Measurements from ENCODE around the gene CCDC40. TPM values are rescaled to one million over a fixed set of nuclear protein-coding genes. Genes with fewer than 3 reads are reported as not detected.
"Not testable (repeated sequence)": the region's sequence is repeated elsewhere in the genome, so short reads cannot be mapped to it uniquely, and the experiment has no call there.

CCDC40 gene
- total RNA-seq, 1 experiment from 2014 or later = 14.2 TPM

GRCh38 chr17:80043963-80044362 lies 7.5 kb downstream of the CCDC40 start:
- Histone ChIP-seq H2AFZ (no peak overlapping the region), H3K4me3 (no peak overlapping the region), H3K9me2 (ENCODE audit: insufficient read depth) (no peaks in the 10 kb centered on the region), H3K9me3 (ENCODE audit: insufficient read depth, low read depth) (no peaks in the 10 kb centered on the region), H3K36me3 (ENCODE audit: low read depth) (no peaks in the 10 kb centered on the region), H3K79me2 (ENCODE audit: low read depth) (no peaks in the 10 kb centered on the region), H3F3A (ENCODE audit: insufficient read depth, low read depth) (no peaks in the 10 kb centered on the region), H3K27ac (no peak overlapping the region), H3K27me3 (ENCODE audit: insufficient read depth, low read depth) (no peaks in the 10 kb centered on the region), H3K4me2 (no peak overlapping the region), H3K4me1 (replicated peaks; ENCODE audit: insufficient read depth) (no peaks in the 10 kb centered on the region), H4K20me1 (ENCODE audit: insufficient read depth) (no peaks in the 10 kb centered on the region)
- POLR2A ChIA-PET (ENCODE audit: unreplicated experiment) = no interaction called here
- no peak for DNase-seq
- intact Hi-C loops (cut with micrococcal nuclease; ENCODE audit: unreplicated experiment) = no loop called here
- no TSS peak for BruUV-seq (replicated peaks)
- CTCF ChIA-PET = no interaction called here
- TF ChIP-seq, protein P1, sequence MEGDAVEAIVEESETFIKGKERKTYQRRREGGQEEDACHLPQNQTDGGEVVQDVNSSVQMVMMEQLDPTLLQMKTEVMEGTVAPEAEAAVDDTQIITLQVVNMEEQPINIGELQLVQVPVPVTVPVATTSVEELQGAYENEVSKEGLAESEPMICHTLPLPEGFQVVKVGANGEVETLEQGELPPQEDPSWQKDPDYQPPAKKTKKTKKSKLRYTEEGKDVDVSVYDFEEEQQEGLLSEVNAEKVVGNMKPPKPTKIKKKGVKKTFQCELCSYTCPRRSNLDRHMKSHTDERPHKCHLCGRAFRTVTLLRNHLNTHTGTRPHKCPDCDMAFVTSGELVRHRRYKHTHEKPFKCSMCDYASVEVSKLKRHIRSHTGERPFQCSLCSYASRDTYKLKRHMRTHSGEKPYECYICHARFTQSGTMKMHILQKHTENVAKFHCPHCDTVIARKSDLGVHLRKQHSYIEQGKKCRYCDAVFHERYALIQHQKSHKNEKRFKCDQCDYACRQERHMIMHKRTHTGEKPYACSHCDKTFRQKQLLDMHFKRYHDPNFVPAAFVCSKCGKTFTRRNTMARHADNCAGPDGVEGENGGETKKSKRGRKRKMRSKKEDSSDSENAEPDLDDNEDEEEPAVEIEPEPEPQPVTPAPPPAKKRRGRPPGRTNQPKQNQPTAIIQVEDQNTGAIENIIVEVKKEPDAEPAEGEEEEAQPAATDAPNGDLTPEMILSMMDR (conservative IDR thresholded peaks at IDR 0.05) = no peak
- no peak for TF ChIP-seq EZH2 (IDR thresholded peaks at IDR 0.05; ENCODE audit: low read depth)

DNA sequence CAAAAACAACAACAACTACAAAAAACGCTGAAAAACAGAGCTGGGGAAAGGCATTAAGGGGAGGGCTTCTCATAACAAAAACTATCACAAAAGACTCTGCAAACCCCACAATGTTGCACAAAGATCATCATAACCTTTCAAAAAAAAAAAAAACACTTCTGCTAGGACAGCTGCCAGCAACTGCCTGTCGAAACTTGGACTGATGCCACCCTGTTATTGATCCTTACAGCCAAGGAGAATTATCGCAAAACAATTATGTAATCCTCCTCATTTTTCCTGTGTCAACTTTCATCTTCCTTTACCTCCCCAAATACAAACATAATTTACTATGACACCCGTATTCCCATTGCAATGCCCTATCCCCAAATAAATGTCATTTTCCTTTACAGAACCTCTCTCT lies 9.3 kb downstream of the CCDC40 start:
- no peaks in the 10 kb centered on the region for H3K4me1 ChIP-seq (replicated peaks; ENCODE audit: insufficient read depth)
- no peak overlapping the region for H2AFZ ChIP-seq
- H3K9me2 ChIP-seq (ENCODE audit: insufficient read depth) = no peaks in the 10 kb centered on the region
- H3K27me3 ChIP-seq (ENCODE audit: insufficient read depth, low read depth) = no peaks in the 10 kb centered on the region
- no peaks in the 10 kb centered on the region for H3K9me3 ChIP-seq (ENCODE audit: insufficient read depth, low read depth)
- H3K79me2 ChIP-seq (ENCODE audit: low read depth) = no peaks in the 10 kb centered on the region
- no peak for DNase-seq
- POLR2A ChIA-PET (ENCODE audit: unreplicated experiment) = no interaction called here
- no peaks in the 10 kb centered on the region for H3F3A ChIP-seq (ENCODE audit: insufficient read depth, low read depth)
- no TSS peak for BruUV-seq (replicated peaks)
- CTCF ChIA-PET = no interaction called here
- no peaks in the 10 kb centered on the region for H3K36me3 ChIP-seq (ENCODE audit: low read depth)
- TF ChIP-seq, protein P1 (conservative IDR thresholded peaks at IDR 0.05) = no peak
- no peak for TF ChIP-seq EZH2 (IDR thresholded peaks at IDR 0.05; ENCODE audit: low read depth)
- intact Hi-C loops (cut with micrococcal nuclease; ENCODE audit: unreplicated experiment) = no loop called here
- H3K4me3 ChIP-seq = no peak overlapping the region
- no peaks in the 10 kb centered on the region for H4K20me1 ChIP-seq (ENCODE audit: insufficient read depth)
- H3K4me2 ChIP-seq = no peak overlapping the region
- H3K27ac ChIP-seq = no peak overlapping the region

GRCh38 chr17:80046709-80047108 lies 10.3 kb downstream of the CCDC40 start:
- DNase-seq; H3K4me1 ChIP-seq (replicated peaks; ENCODE audit: insufficient read depth); CTCF ChIA-PET; H3K79me2 ChIP-seq (ENCODE audit: low read depth); H3K4me3 ChIP-seq; H3F3A ChIP-seq (ENCODE audit: insufficient read depth, low read depth); H3K9me2 ChIP-seq (ENCODE audit: insufficient read depth); H2AFZ ChIP-seq; POLR2A ChIA-PET (ENCODE audit: unreplicated experiment); BruUV-seq (replicated peaks); H3K9me3 ChIP-seq (ENCODE audit: insufficient read depth, low read depth); H3K27ac ChIP-seq; H3K36me3 ChIP-seq (ENCODE audit: low read depth); H3K4me2 ChIP-seq; intact Hi-C loops (cut with micrococcal nuclease; ENCODE audit: unreplicated experiment); H4K20me1 ChIP-seq (ENCODE audit: insufficient read depth); H3K27me3 ChIP-seq (ENCODE audit: insufficient read depth, low read depth): not testable (repeated sequence)

GRCh38 chr17:80047176-80047575 lies 10.7 kb downstream of the CCDC40 start:
- H2AFZ ChIP-seq = no peak overlapping the region
- CTCF ChIA-PET = no interaction called here
- intact Hi-C loops (cut with micrococcal nuclease; ENCODE audit: unreplicated experiment) = no loop called here
- POLR2A ChIA-PET (ENCODE audit: unreplicated experiment) = no interaction called here
- no peak for TF ChIP-seq EZH2 (IDR thresholded peaks at IDR 0.05; ENCODE audit: low read depth)
- TF ChIP-seq, protein P1 (conservative IDR thresholded peaks at IDR 0.05) = no peak
- no peak for DNase-seq
- H3K27me3 ChIP-seq (ENCODE audit: insufficient read depth, low read depth) = no peaks in the 10 kb centered on the region
- no peak overlapping the region for H3K4me3 ChIP-seq
- no peak overlapping the region for H3K27ac ChIP-seq
- H4K20me1 ChIP-seq (ENCODE audit: insufficient read depth) = no peaks in the 10 kb centered on the region
- H3K4me2 ChIP-seq = no peak overlapping the region
- no TSS peak for BruUV-seq (replicated peaks)
- H3K9me2 ChIP-seq (ENCODE audit: insufficient read depth) = no peaks in the 10 kb centered on the region
- no peaks in the 10 kb centered on the region for H3K36me3 ChIP-seq (ENCODE audit: low read depth)
- no peaks in the 10 kb centered on the region for H3K4me1 ChIP-seq (replicated peaks; ENCODE audit: insufficient read depth)
- H3F3A ChIP-seq (ENCODE audit: insufficient read depth, low read depth) = no peaks in the 10 kb centered on the region
- H3K79me2 ChIP-seq (ENCODE audit: low read depth) = no peaks in the 10 kb centered on the region
- H3K9me3 ChIP-seq (ENCODE audit: insufficient read depth, low read depth) = no peaks in the 10 kb centered on the region
